Measurements from ENCODE around the gene UBA1. TPM values are rescaled to one million over a fixed set of nuclear protein-coding genes. Genes with fewer than 3 reads are reported as not detected.

The UBA1 gene
- total RNA-seq = 225 and 239 TPM in 2 replicates

GRCh38 chrX:47193475-47194193 is at the start of gene UBA1:
Gene UBA1, plus strand, starts transcription at chrX:47193829. Its CDS starts 4,974 bp downstream, at chrX:47198803.

GRCh38 chrX:47144626-47145394 is 48.8 kb upstream of the UBA1 start, which contains the start of the genes NDUFB11 and RBM10:
Gene NDUFB11, minus strand, starts transcription at chrX:47144702. Its CDS starts 23 bp downstream, at chrX:47144679.
Gene RBM10, plus strand, starts transcription at chrX:47145221. Its CDS starts 2,261 bp downstream, at chrX:47147482.

GRCh38 chrX:47218280-47218919 is 24.8 kb downstream of the UBA1 start, which contains the start of gene CDK16:
Gene CDK16, plus strand, starts transcription at chrX:47218681. Its CDS starts 4,877 bp downstream, at chrX:47223558.

GRCh38 chrX:47232803-47233332 is 39.2 kb downstream of the UBA1 start, which contains the start of gene USP11:
Gene USP11, plus strand, starts transcription at chrX:47233009. Its CDS starts 35 bp downstream, at chrX:47233044.

Other genes starting within 250 kb of the UBA1 start
- gene RGN, start 115.4 kb upstream of the UBA1 start, total RNA-seq = 0.20 TPM in 1 of 2 replicates, not detected in the other
- gene NDUFB11, start 49.1 kb upstream of the UBA1 start, total RNA-seq = 71.1 and 73.9 TPM in 2 replicates
- gene RBM10, start 48.6 kb upstream of the UBA1 start, total RNA-seq = 47.4 and 53.0 TPM in 2 replicates
- 107 and 122 TPM in 2 replicates for gene CDK16, start 24.9 kb downstream of the UBA1 start, total RNA-seq
- gene USP11, start 39.2 kb downstream of the UBA1 start, total RNA-seq = 13.3 and 16.1 TPM in 2 replicates
- not detected in 2 replicates for gene ZNF157, start 176.7 kb downstream of the UBA1 start, total RNA-seq